T follicular helper cell (primary cell): Measurements from ENCODE around the gene NAMPT.
"Not testable (repeated sequence)": the region's sequence is repeated elsewhere in the genome, so short reads cannot be mapped to it uniquely, and the experiment has no call there.

Experiments used
- DNase-seq: peaks from one replicate; pipeline ENCODE4 v3.0.0-alpha.2; 2020; ENCODE audit warnings: low read depth

Gene NAMPT

GRCh38 chr7:106304568-106304967, 19.8 kb upstream of the NAMPT start:
- DNase-seq: no peak

- not testable (repeated sequence) for DNase-seq
Measured at GRCh38 chr7:106298631-106299030, 13.8 kb upstream of the NAMPT start.

DNA sequence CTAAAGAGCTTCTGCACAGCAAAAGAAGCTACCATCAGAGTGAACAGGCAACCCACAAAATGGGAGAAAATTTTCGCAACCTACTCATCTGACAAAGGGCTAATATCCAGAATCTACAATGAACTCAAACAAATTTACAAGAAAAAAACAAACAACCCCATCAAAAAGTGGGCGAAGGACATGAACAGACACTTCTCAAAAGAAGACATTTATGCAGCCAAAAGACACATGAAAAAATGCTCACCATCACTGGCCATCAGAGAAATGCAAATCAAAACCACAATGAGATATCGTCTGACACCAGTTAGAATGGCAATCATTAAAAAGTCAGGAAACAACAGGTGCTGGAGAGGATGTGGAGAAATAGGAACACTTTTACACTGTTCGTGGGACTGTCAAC, 13.4 kb upstream of the NAMPT start:
- DNase-seq: not testable (repeated sequence)

DNA sequence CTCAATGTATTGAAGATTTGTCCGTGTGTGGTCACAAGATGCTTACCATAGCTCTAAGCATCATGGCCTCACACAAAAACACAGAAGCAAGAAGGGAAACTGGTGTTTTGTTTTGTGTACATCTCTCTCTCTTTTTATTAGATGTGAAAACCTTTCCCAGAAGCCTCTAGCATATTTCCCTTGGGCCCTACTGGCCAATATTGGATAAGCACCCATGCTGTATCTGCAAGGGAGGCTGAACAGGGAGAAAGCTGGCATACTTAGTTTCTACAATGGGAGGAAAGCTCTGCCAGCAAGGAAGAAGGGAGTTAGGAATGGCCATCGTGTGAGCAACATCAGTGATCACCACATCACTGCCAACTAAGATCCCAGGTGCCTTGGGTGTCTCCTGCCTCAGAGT, 9.6 kb upstream of the NAMPT start:
- DNase-seq: no peak

DNA sequence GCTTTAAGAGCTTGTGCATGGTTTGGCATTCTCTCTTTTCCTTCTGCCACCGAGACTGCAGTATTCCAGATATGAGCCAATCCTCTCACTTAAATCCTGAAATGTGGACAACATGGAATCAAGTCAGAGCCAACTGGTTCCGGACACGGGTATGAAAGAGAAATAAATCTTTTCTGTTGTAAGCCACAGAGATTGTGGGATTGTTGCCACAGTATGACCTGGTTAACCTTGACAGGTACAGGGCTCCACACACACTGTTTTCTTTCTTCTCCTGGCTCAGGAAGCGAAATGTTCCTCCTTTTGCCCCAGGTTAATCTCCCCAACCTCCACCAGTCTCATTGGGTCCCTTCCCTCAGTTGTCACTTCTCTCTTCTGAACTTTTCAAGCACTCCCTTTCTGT, 6.5 kb upstream of the NAMPT start:
- DNase-seq: no peak

- no peak for DNase-seq
Measured at GRCh38 chr7:106290319-106290718, 5.5 kb upstream of the NAMPT start.

GRCh38 chr7:106289848-106290247, 5.1 kb upstream of the NAMPT start:
- DNase-seq: no peak

GRCh38 chr7:106288263-106288662, 3.5 kb upstream of the NAMPT start:
- DNase-seq: no peak

- DNase-seq: no peak
Measured at GRCh38 chr7:106287786-106288185, 3.0 kb upstream of the NAMPT start.

DNA sequence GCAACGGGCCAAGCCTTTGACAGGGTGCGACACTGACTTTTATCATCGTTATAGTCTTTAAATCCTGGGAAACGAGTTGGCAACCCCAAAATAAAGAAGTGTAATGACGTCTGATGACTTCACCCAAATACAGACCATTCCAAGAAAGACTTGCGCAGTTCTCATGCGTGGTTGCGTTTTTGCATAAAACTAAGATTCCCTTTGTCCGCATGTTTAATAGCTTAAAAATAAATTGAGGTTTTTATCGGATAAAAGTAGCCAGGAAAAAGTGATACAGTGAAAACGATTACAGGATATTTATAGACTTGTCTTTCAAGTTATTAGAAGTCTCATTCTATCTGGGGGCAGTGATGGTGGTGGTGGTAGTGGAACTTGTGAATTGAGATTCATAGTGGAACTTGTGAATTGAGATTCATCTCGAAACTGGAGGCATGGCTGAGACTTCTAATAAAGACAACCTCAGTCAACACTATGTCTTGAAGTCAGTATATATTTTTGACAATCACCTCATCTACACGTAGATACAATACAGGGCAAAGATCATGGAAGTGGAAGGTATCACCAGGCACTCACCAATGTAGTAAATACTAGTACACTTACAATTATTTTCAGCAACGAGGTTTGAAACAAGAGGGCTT, 1.2 kb upstream of the NAMPT start:
- no peak for DNase-seq

DNA sequence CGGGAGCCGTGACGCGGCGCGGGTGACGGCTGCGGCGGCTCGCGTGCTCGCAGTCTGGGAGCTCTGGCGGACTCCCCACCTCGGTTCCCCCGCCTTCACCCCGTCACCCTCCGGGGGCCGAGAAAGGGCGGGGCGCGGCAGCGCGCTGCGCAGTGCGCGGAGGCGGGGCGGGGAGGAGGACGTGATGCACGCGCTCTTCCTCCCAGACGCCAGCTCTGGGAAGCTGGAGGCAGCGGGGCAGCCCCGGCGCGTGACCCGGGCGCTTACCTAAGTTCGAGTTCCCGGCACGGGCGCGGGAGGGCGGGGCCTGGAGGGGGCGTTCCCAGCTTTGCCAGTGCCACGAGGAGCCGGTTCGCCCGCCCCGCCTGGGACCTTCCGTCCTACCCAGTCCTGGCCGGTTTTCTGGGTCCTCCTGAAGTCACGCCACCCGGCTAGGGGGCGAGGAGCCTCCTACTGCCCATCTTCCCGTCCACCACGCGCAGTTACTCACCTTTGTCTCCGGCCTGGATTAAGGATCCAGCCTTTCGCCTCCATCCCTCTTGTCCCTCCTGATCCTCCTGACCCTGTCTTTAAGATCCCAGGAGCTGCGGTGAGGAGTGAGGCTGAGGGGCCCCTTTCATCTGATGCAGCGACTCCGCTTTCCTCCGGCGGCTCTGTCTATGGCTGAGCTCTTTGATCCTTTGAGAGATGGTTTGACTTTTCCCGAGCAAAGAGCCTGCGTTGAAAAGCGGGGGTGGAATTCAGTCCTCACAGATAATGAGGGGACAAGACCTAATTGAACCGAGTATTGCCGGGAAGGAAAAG, 470 bp upstream of the NAMPT start:
- DNase-seq: peak; percentile 98

GRCh38 chr7:106283831-106284713, 711 bp downstream of the NAMPT start:
- DNase-seq: peak; percentile 29

DNA sequence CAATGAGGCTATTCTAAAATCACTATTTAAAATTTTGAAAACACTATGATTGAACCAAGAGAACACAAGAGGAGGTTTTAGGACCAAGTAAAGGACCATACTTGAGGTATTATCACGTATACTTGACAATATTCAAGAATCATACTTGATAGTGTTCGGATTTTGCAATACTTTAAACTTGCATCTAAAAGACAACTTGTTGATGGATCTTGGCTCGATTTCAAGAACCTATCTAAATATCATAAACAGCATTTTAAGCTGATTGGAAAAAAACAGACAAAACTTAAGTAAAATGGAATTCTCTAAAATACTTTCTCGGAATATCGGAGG, 1.3 kb downstream of the NAMPT start:
- DNase-seq: no peak

DNA sequence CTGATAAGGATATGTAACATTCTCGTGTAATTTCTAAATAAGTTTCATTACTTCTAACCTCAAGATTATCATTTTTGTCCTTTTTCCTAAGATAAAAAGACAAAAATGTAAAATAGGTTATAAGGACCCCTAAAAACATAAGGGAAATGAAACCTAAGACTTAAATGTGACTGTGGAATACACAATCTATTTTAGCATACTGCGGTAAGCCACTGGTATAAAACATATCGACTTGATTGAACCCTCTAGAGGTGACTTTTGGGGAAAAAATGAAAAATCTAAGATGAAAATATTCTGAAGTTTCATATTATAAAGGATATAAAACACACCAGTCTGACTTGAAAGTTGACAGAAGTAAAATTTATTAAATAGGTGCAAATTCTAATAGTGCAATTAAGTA, 1.9 kb downstream of the NAMPT start:
- no peak for DNase-seq

DNA sequence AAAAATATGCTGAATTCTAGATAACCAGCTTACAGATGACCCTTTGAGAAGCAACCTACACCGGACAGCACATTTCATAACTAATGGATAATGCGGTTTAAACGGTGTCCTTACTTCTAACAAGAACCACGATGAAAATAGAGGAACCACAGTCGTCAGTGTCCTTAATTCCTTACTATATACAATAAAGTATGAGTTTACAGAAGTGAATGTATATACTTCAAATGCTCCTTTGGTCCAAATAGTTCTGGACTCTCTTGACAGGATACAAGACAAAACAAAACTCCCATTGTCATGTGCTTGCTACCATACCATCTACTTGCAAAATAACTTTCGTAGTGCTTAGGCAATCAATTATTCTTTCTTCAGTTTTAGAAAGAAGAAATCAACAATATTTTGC, 2.4 kb downstream of the NAMPT start:
- no peak for DNase-seq

- no peak for DNase-seq
Measured at GRCh38 chr7:106281585-106282318, 3.0 kb downstream of the NAMPT start.

DNA sequence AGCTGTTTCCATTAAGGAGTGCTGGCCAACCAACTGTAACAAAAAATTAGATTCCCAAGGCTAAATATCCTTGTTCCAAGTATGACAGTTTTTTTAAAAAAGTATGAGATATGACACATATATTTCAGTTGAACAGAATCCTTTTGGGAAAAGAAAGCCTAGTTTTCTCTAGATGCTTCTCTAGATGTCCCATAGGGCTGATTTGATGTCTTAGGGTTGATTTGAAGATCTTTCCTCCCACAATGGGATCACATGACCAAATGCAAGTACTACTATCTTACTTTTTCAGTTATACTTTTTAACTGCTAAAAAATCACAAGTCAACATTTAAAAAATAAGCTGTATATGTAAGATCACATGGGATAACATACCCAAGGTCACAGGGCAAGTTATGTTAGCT, 3.7 kb downstream of the NAMPT start:
- DNase-seq: no peak

- DNase-seq: no peak
Measured at GRCh38 chr7:106279425-106280197, 5.2 kb downstream of the NAMPT start.

DNA sequence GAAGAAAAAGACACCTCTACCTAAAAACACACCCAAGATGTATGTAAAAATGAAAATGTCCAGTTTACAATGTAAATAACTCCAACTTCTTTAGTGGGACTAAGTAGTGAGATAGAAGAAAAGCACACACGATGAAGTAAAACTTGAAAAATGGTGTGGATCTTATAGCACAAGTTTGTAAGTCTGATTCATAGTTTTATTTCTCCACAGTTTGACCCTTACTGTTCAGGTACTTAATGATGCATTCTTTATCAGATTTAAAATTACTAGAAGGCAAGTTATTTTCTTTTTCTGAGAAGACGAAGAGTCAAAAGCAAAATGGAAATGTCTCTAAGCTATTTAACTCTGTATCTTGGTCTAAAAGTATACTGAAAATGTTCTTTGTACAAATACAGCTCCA, 6.1 kb downstream of the NAMPT start:
- no peak for DNase-seq

DNA sequence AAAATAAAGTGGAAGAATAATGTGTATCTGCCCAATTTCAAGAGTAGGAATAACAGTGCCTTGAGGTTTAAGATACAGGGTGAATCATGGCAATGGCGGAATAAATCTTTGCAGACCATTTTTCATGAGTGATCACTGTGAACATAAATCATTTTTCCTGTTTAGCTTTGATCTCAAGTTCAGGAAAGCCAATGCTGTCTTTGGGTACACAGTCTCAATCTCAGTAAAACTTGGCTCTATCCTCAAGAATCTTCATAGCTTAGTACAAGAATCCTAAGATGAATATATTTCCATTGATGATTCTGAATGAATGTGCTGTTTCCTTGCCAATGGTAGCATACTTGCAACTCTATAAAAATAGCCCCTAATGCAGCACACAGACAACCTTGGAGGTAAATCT, 6.8 kb downstream of the NAMPT start:
- DNase-seq: no peak

DNA sequence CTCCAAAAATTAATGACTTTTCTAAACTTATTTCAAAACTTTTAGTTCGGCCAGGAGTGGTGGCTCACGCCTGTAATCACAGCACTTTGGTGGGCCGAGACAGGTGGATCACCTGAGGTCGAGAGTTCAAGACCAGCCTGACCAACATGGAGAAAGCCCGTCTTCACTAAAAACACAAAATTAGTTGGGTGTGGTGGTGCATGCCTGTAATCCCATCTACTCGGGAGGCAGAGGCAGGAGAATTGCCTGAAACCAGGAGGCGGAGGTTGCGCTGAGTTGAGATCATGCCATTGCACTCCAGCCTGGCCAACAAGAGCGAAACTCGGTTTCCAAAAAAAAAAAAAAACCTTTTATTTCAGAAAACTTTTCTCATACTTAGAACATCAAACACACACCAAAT, 8.3 kb downstream of the NAMPT start:
- DNase-seq: no peak
